Liver (tissue), 9 donors: ENCODE measurements around the gene PROC. TPM values are rescaled to one million over a fixed set of nuclear protein-coding genes. Genes with fewer than 3 reads are reported as not detected.

Source experiments
- DNase-seq: peaks from one replicate; pipeline ENCODE4 v3.0.0-alpha.2; 2017; ENCODE audit warnings: low spot score
- H3K27ac ChIP-seq, 2 donors: one replicate each; pipeline ENCODE4 v1.7.0; 2013; ENCODE audit warnings: inconsistent platforms in 2 of 2, low read length in 2 of 2, control low read depth in 1 of 2, low read depth in 1 of 2, mild to moderate bottlenecking in 1 of 2
- H3K27me3 ChIP-seq, 4 donors: one replicate each; pipeline versions ENCODE4 v1.6.1 to v1.7.0; 2013; ENCODE audit warnings: low read length in 3 of 4, inconsistent platforms in 1 of 4, mild to moderate bottlenecking in 1 of 4, moderate library complexity in 1 of 4; ENCODE audit not compliant: control insufficient read depth in 4 of 4, insufficient read depth in 4 of 4
- H3K36me3 ChIP-seq, 4 donors: one replicate each; pipeline versions ENCODE4 v1.6.1 to v1.7.0; 2013; ENCODE audit warnings: low read length in 3 of 4, mild to moderate bottlenecking in 3 of 4, low read depth in 1 of 4, moderate library complexity in 1 of 4; ENCODE audit not compliant: control insufficient read depth in 4 of 4, insufficient read depth in 3 of 4
- H3K4me1 ChIP-seq, 4 donors: one replicate each; pipeline versions ENCODE4 v1.6.1 to v1.7.0; 2013; ENCODE audit warnings: low read length in 3 of 4, mild to moderate bottlenecking in 3 of 4, moderate library complexity in 1 of 4; ENCODE audit not compliant: control insufficient read depth in 4 of 4, insufficient read depth in 4 of 4
- H3K4me3 ChIP-seq, 3 donors: one replicate each; pipeline versions ENCODE4 v1.6.1 to v1.7.0; 2013; ENCODE audit warnings: low read length in 3 of 3, control low read depth in 1 of 3, low read depth in 1 of 3, mild to moderate bottlenecking in 1 of 3
- H3K9ac ChIP-seq, 2 donors: one replicate each; pipeline ENCODE4 v1.7.0; 2013; ENCODE audit warnings: low read length in 2 of 2, mild to moderate bottlenecking in 2 of 2, moderate library complexity in 2 of 2, control low read depth in 1 of 2, low read depth in 1 of 2
- H3K9me3 ChIP-seq, 4 donors: one replicate each; pipeline versions ENCODE4 v1.6.1 to v1.7.0; 2013; ENCODE audit warnings: low read length in 3 of 4; ENCODE audit not compliant: control insufficient read depth in 4 of 4
- EGR1 ChIP-seq, 2 donors: IDR thresholded peaks; 2 replicates each; pipeline ENCODE4 v1.6.1; 2016 to 2018; ENCODE audit warnings: antibody characterized with exemption in 2 of 2, low read depth in 2 of 2
- FOXA1 ChIP-seq: IDR thresholded peaks from 2 replicates; pipeline ENCODE4 v1.6.1; 2016; ENCODE audit warnings: antibody characterized with exemption
- FOXA2 ChIP-seq: IDR thresholded peaks from 2 replicates; pipeline ENCODE4 v1.6.1; 2016; ENCODE audit warnings: antibody characterized with exemption
- GABPA ChIP-seq, 2 donors: IDR thresholded peaks in 1 of 2; conservative IDR thresholded peaks in 1 of 2; 2 replicates each; pipeline ENCODE4 v1.6.1; 2016; ENCODE audit warnings: antibody characterized with exemption in 2 of 2, mild to moderate bottlenecking in 1 of 2, moderate library complexity in 1 of 2
- HNF4A ChIP-seq, 2 donors: conservative IDR thresholded peaks; 2 replicates each; pipeline ENCODE4 v1.6.1; 2016; ENCODE audit warnings: antibody characterized with exemption in 2 of 2, mild to moderate bottlenecking in 2 of 2
- HNF4G ChIP-seq: IDR thresholded peaks from 2 replicates; pipeline ENCODE4 v1.6.1; 2016; ENCODE audit warnings: antibody characterized with exemption
- JUND ChIP-seq, 2 donors: IDR thresholded peaks; 2 replicates each; pipeline ENCODE4 v1.6.1; 2016; ENCODE audit warnings: antibody characterized with exemption in 2 of 2
- RXRA ChIP-seq, 2 donors: IDR thresholded peaks; 2 replicates each; pipeline ENCODE4 v1.6.1; 2017 to 2018; ENCODE audit warnings: antibody characterized with exemption in 2 of 2, mild to moderate bottlenecking in 1 of 2
- SP1 ChIP-seq: IDR thresholded peaks from 2 replicates; pipeline ENCODE4 v1.6.1; 2018; ENCODE audit warnings: antibody characterized with exemption, mild to moderate bottlenecking
- YY1 ChIP-seq: IDR thresholded peaks from 2 replicates; pipeline ENCODE4 v1.6.1; 2016; ENCODE audit warnings: antibody characterized with exemption, mild to moderate bottlenecking
- WGBS: extraction: QIAGEN DNeasy Blood & Tissue Kit; methylation state at CpG from one replicate; pipeline ENCODE4 v1.1.7; 2013; 5-methylcytosine and 5-hydroxymethylcytosine counted together
- polyA plus RNA-seq, 2 donors: library from polyadenylated mRNA; stranded (reverse) in 1 of 2; unstranded in 1 of 2; fragments of 200-250 nt in 1 of 2; fragments of >200 nt in 1 of 2; fragmentation: Nextera tagmentation in 1 of 2; extraction: Ambion mirVana in 1 of 2; gene quantifications; one replicate each; pipeline versions ENCODE4 v1.2.1 to v1.2.3, GENCODE V29; 2013 to 2015
- total RNA-seq, 2 donors: library from RNA; depleted of rRNA; stranded (reverse); fragments of >200 nt; gene quantifications; one replicate each; pipeline ENCODE4 v1.2.3, GENCODE V29; 2014
- TF ChIP-seq, protein P1 (sequence below): fragments of 150-350 bp; IDR thresholded peaks from 2 replicates; pipeline ENCODE4 v1.5.1; 2017; ENCODE audit warnings: improper control_type of control experiment, low read depth, low read length; ENCODE audit not compliant: missing input control
- TF ChIP-seq, protein P2 (sequence below): IDR thresholded peaks from 2 replicates; pipeline ENCODE4 v1.6.1; 2016; ENCODE audit warnings: antibody characterized with exemption
- TF ChIP-seq, protein P3 (sequence below): IDR thresholded peaks from 2 replicates; pipeline ENCODE4 v1.6.1; 2016; ENCODE audit warnings: antibody characterized with exemption, mild to moderate bottlenecking
- TF ChIP-seq, protein P4 (sequence below): IDR thresholded peaks from 2 replicates; pipeline ENCODE4 v1.6.1; 2016; ENCODE audit warnings: antibody characterized with exemption
- donor health status: healthy.
- donor health status: healthy.
- donor health status: healthy.
- donor health status: healthy.
- donor health status: healthy.

Gene PROC
- total and polyA plus RNA-seq, 4 donors: 150 to 407 (median 341) TPM

DNA sequence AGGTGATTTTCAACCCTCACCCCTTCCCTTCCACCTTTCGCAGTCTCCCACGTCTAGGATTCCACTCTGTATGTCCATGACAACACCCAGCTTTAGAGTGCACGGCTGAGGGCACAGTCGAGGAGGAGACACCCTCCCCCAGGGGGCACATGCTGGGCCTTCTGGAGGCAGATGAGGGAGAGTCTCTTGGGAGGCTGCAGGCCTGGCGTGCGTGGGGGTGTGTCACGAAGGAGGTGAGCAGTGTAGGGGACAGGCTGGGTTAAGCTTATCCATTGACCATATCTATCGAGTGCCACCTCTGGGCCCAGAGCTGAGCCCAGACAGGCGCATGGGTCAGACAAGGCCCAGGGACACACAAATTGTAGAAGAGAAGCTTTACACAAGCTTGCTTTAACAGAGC is 18.8 kb downstream of the PROC start:
- TF ChIP-seq FOXA2 (no peak), FOXA1 (no peak), YY1 (no peak), JUND (IDR thresholded peaks at IDR 0.05) (no peak), GABPA (IDR thresholded peaks at IDR 0.05 in 1 of 2, conservative IDR thresholded peaks at IDR 0.05 in 1 of 2) (no peak), EGR1 (IDR thresholded peaks at IDR 0.05; ENCODE audit: low read depth in 2 of 2) (no peak), HNF4G (no peak), RXRA (IDR thresholded peaks at IDR 0.05) (no peak), HNF4A (conservative IDR thresholded peaks at IDR 0.05) (no peak), SP1 (no peak)
- TF ChIP-seq, protein P1, sequence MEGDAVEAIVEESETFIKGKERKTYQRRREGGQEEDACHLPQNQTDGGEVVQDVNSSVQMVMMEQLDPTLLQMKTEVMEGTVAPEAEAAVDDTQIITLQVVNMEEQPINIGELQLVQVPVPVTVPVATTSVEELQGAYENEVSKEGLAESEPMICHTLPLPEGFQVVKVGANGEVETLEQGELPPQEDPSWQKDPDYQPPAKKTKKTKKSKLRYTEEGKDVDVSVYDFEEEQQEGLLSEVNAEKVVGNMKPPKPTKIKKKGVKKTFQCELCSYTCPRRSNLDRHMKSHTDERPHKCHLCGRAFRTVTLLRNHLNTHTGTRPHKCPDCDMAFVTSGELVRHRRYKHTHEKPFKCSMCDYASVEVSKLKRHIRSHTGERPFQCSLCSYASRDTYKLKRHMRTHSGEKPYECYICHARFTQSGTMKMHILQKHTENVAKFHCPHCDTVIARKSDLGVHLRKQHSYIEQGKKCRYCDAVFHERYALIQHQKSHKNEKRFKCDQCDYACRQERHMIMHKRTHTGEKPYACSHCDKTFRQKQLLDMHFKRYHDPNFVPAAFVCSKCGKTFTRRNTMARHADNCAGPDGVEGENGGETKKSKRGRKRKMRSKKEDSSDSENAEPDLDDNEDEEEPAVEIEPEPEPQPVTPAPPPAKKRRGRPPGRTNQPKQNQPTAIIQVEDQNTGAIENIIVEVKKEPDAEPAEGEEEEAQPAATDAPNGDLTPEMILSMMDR: no peak
- TF ChIP-seq, protein P2, sequence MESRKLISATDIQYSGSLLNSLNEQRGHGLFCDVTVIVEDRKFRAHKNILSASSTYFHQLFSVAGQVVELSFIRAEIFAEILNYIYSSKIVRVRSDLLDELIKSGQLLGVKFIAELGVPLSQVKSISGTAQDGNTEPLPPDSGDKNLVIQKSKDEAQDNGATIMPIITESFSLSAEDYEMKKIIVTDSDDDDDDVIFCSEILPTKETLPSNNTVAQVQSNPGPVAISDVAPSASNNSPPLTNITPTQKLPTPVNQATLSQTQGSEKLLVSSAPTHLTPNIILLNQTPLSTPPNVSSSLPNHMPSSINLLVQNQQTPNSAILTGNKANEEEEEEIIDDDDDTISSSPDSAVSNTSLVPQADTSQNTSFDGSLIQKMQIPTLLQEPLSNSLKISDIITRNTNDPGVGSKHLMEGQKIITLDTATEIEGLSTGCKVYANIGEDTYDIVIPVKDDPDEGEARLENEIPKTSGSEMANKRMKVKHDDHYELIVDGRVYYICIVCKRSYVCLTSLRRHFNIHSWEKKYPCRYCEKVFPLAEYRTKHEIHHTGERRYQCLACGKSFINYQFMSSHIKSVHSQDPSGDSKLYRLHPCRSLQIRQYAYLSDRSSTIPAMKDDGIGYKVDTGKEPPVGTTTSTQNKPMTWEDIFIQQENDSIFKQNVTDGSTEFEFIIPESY: no peak
- TF ChIP-seq, protein P3, sequence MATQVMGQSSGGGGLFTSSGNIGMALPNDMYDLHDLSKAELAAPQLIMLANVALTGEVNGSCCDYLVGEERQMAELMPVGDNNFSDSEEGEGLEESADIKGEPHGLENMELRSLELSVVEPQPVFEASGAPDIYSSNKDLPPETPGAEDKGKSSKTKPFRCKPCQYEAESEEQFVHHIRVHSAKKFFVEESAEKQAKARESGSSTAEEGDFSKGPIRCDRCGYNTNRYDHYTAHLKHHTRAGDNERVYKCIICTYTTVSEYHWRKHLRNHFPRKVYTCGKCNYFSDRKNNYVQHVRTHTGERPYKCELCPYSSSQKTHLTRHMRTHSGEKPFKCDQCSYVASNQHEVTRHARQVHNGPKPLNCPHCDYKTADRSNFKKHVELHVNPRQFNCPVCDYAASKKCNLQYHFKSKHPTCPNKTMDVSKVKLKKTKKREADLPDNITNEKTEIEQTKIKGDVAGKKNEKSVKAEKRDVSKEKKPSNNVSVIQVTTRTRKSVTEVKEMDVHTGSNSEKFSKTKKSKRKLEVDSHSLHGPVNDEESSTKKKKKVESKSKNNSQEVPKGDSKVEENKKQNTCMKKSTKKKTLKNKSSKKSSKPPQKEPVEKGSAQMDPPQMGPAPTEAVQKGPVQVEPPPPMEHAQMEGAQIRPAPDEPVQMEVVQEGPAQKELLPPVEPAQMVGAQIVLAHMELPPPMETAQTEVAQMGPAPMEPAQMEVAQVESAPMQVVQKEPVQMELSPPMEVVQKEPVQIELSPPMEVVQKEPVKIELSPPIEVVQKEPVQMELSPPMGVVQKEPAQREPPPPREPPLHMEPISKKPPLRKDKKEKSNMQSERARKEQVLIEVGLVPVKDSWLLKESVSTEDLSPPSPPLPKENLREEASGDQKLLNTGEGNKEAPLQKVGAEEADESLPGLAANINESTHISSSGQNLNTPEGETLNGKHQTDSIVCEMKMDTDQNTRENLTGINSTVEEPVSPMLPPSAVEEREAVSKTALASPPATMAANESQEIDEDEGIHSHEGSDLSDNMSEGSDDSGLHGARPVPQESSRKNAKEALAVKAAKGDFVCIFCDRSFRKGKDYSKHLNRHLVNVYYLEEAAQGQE: no peak
- TF ChIP-seq, protein P4, sequence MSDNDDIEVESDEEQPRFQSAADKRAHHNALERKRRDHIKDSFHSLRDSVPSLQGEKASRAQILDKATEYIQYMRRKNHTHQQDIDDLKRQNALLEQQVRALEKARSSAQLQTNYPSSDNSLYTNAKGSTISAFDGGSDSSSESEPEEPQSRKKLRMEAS: no peak
- 96% methylated on average over 9 of the region's 9 CpGs for WGBS
- Histone ChIP-seq H3K27ac (no peak overlapping the region), H3K4me3 (no peak overlapping the region), H3K4me1 (peaks cover 14 to 36% (median 16%) of the 10 kb centered on the region in 4 donors), H3K27me3 (no peaks in the 10 kb centered on the region), H3K9ac (no peak overlapping the region), H3K36me3 (no peaks in the 10 kb centered on the region), H3K9me3 (peaks cover 0 to 2% (median 0%) of the 10 kb centered on the region in 4 donors)
- no peak for DNase-seq
